ENCODE results near the gene SRGAP1. TPM values are rescaled to one million over a fixed set of nuclear protein-coding genes. Genes with fewer than 3 reads are reported as not detected.

Gene SRGAP1
- total and polyA plus RNA-seq, 2 of the 13 experiments (the other 11 are each of a cell fraction or from before 2014, with no cell fraction given): 1.6 to 3.4 TPM

DNA sequence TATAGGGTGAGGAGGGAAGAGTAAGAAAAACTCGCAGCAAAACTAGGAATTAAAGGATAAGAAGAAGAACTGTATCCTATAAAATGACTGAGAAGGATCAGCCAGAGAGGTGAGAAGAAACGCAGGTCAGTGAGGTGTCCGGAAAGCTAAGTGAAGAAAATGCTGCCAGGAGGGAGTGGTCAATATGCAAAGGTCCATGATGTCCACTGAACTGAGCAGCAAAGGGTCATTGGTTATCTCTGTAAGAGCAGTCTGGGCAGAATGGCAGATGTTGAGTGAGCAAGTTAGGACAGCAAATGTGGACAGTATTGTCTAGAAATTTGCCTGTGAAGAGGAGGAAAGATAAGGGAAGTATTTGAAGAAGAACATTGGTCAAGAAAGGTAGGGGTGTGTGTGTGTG is 155.4 kb downstream of the SRGAP1 start:
- TF ChIP-seq KLF13 (CRISPR knock-in tag; IDR thresholded peaks at IDR 0.05) (no peak), GRHL1 (CRISPR knock-in tag; conservative IDR thresholded peaks at IDR 0.05) (no peak), GATA4 (IDR thresholded peaks at IDR 0.05; ENCODE audit: borderline replicate concordance, low read depth) (no peak), ZNF275 (CRISPR knock-in tag; IDR thresholded peaks at IDR 0.05; ENCODE audit: borderline replicate concordance) (no peak), MEF2D (CRISPR knock-in tag; IDR thresholded peaks at IDR 0.05) (no peak), CENPBD1 (CRISPR knock-in tag; IDR thresholded peaks at IDR 0.05; ENCODE audit: borderline replicate concordance, low read depth) (no peak), RBFOX2 (IDR thresholded peaks at IDR 0.05; ENCODE audit: low read depth, low read length) (no peak), TEF (CRISPR knock-in tag; IDR thresholded peaks at IDR 0.05) (no peak), NFKBIZ (CRISPR knock-in tag; IDR thresholded peaks at IDR 0.05) (no peak), ZFY (CRISPR knock-in tag; IDR thresholded peaks at IDR 0.05) (no peak), ZNF7 (CRISPR knock-in tag; IDR thresholded peaks at IDR 0.05) (no peak), SCMH1 (CRISPR knock-in tag; IDR thresholded peaks at IDR 0.05; ENCODE audit: borderline replicate concordance) (no peak), ZEB1 (IDR thresholded peaks at IDR 0.05; ENCODE audit: insufficient replicate concordance, low read depth) (no peak), GATAD2A (CRISPR knock-in tag; IDR thresholded peaks at IDR 0.05) (no peak), ARNTL (CRISPR knock-in tag; IDR thresholded peaks at IDR 0.05) (no peak)
- TF ChIP-seq, protein P1, sequence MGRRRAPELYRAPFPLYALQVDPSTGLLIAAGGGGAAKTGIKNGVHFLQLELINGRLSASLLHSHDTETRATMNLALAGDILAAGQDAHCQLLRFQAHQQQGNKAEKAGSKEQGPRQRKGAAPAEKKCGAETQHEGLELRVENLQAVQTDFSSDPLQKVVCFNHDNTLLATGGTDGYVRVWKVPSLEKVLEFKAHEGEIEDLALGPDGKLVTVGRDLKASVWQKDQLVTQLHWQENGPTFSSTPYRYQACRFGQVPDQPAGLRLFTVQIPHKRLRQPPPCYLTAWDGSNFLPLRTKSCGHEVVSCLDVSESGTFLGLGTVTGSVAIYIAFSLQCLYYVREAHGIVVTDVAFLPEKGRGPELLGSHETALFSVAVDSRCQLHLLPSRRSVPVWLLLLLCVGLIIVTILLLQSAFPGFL (CRISPR knock-in tag; IDR thresholded peaks at IDR 0.05): no peak
- TF ChIP-seq, protein P2, sequence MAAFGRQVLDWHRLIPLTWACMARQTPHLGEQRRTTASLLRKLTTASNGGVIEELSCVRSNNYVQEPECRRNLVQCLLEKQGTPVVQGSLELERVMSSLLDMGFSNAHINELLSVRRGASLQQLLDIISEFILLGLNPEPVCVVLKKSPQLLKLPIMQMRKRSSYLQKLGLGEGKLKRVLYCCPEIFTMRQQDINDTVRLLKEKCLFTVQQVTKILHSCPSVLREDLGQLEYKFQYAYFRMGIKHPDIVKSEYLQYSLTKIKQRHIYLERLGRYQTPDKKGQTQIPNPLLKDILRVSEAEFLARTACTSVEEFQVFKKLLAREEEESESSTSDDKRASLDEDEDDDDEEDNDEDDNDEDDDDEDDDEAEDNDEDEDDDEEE (CRISPR knock-in tag; IDR thresholded peaks at IDR 0.05): no peak
- Histone ChIP-seq H3K27me3 (ENCODE audit: control insufficient read depth in 1 of 2, insufficient read depth in 2 of 2, low read length in 2 of 2) (no peaks in the 10 kb centered on the region), H4K20me1 (ENCODE audit: insufficient read depth, low read length) (no peaks in the 10 kb centered on the region), H3K4me2 (ENCODE audit: low read depth, low read length) (no peak overlapping the region), H3K9me3 (ENCODE audit: low read length) (no peaks in the 10 kb centered on the region), H3K4me1 (ENCODE audit: insufficient read depth, low read length) (no peaks in the 10 kb centered on the region), H3K36me3 (replicated peaks in 1 of 2; ENCODE audit: control insufficient read depth in 1 of 2, insufficient read depth in 2 of 2, low read length in 2 of 2) (no peaks in the 10 kb centered on the region; a peak in 1 of 5 replicates), H3K79me2 (ENCODE audit: insufficient read depth, low read length) (no peaks in the 10 kb centered on the region), H3K27ac (ENCODE audit: extremely low read length, insufficient read depth, low read length) (no peak overlapping the region), H2AFZ (ENCODE audit: low read length) (no peak overlapping the region), H3K4me3 (replicated peaks in 1 of 3; ENCODE audit: insufficient read depth in 1 of 3, low read depth in 2 of 3, low read length in 3 of 3) (no peak overlapping the region), H3K9ac (ENCODE audit: insufficient read depth, low read depth, low read length) (no peak overlapping the region)
- DNase-seq (ENCODE audit: low spot score) (no peak), ATAC-seq (no peak), FAIRE-seq (no peak)
- in situ Hi-C loops (cut with HindIII; ENCODE audit: extremely low pct_ligation_motif_present, low pct_unique_long_range_greater_than_20kb): no loop called here
- WGBS (ENCODE audit: low lambda C conversion rate): 94% methylated on average over 3 of the region's 3 CpGs
- ChIA-PET CTCF (ENCODE audit: low intra/inter-chr PET ratio, low total read pairs) (no interaction called here), POLR2A (no interaction called here)
- intact Hi-C loops (cut with micrococcal nuclease; ENCODE audit: unreplicated experiment): no loop called here
- no TSS peak for BruUV-seq (replicated peaks)
